Measurements from ENCODE around the gene CCL19.

The CCL19 gene

GRCh38 chr9:34693560-34693959 lies 2.5 kb upstream of the CCL19 start:
- DNase-seq, result no peak

- DNase-seq, result no peak
These were observed 850 bp upstream of the CCL19 start for GRCh38 chr9:34691936-34692315.

GRCh38 chr9:34689512-34689911 lies 1.6 kb downstream of the CCL19 start:
- DNase-seq, result no peak

DNA sequence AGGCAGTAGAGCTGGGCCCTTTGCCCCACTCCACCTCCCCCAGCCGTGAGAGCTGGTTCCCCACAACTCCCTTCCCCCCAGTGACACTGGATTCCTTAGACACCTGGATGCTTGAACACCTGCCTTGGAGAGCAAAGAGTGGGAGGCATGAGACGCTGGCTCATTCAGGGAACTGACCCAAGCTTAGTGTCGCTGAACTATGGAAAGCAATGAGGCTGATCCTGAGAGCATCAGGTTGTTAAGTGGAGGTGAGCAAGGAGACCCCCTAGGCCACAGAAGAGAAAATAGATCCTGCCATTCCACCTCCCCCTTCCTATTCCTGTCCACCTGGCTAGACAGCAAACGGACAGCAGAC lies 2.0 kb downstream of the CCL19 start:
- no peak for DNase-seq

- no peak for DNase-seq
These were observed 2.6 kb downstream of the CCL19 start for GRCh38 chr9:34688329-34689115.

DNA sequence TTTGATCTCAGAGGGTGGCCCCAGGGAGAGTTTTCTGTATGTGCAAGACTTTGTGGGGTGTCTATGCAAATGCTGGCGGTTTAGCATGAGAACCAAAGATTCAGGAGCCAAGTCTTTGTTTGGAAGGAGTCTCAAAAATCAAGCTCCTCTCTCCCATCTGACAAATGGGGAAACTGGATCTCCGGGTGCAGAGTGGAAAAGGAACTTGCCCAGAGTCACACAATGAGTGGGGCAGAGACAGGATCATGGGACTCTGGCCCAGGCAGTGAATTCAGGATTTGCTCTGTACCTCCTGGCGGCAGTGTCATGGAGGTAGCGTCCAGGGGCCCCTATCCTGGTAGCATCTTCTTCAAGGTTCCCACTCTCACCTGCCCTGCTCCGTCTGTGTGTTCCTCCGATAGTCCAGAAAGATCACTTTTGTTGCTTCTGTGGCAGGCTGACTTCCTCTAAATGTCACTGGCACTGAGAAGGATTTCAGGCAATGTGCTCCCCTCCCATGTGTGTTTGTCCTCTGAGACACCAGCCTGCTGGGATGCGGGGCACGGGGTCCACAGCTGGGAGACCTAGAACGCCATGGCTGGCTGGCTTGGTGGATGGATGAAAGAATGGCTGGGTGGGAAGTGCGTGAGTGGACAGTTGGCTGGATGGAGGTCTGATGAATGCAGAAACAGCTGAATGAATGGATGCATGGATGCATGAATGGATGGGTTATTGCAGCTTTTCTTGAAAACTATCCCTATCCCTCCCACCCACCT lies 3.6 kb downstream of the CCL19 start:
- no peak for DNase-seq

DNA sequence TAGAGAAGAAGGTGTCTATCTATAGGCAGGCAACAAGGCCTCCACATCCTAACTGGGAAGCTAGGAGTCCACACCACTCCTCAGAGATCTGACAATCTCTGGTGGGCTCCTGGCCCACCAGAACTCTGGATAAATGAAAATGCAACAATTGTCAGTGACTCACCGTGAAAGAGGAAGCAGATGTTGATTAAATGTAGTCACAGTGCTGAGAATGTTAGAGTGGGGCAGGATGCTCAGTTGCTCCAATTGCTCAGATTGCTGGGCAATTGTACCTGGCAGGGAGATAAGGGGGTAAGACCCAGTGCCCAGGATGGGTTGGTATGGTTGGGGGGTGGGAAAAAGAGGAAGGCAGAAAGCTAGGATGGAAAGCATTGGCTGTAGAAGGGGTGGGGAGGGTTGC lies 4.3 kb downstream of the CCL19 start:
- DNase-seq, result no peak

DNA sequence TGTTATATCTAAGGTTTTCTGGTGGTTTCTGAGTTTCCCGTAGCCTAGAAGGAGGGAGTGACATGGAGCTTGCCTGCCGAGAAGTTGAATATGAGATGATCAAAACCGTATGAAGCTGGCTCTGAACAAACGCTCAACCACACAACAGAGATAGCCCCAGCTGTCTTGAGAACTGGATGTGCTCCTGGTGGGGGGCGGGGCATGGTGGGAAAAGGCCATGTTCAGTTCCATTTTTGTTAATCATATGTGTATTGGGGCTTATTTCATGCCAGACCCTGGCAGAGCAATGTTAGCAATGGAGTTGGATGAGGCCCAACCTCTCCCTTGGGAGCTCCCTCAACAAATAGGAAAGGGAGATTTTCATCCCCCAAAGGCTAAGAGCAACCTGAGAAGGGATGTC lies 4.8 kb downstream of the CCL19 start:
- no peak for DNase-seq

DNA sequence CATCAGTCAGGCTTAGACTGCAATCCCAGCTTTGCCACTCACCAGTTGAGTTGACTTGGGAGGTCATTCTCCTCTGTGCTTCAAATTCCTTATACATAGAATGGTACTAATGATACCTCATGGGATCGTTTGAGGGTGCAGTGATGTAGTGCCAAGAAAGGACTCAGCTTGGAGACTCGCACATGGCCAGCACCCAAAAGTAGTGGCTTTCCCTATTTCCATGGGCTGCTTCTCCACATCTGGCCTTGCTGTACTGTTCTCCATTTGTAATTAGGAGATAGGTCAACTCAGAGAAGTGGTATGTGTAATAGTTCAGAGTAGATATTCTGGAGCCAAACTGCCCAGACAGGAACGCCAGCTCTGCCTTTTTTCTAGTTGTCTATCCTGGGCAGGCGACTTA lies 5.5 kb downstream of the CCL19 start:
- DNase-seq, result no peak

DNA sequence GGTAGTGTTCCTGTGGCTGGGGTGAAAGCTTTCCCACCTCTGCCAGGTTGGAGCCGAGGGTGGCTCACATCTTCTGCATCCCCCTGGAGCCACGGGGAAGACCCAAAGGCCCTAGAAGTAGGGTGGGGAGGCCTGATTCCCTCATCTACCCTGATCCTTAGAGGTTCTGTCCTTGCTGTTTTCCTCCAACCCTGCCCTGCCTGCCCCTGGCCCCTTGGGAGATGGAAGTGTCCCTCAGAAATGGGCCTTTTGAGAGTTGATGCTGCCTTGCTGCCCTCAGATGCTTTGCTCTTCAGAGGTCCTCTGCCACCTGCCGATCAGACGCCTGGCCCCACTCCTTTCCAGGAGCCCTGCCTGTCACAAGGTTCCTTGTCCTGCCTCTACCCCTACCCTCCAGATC lies 6.3 kb downstream of the CCL19 start:
- DNase-seq, result no peak

DNA sequence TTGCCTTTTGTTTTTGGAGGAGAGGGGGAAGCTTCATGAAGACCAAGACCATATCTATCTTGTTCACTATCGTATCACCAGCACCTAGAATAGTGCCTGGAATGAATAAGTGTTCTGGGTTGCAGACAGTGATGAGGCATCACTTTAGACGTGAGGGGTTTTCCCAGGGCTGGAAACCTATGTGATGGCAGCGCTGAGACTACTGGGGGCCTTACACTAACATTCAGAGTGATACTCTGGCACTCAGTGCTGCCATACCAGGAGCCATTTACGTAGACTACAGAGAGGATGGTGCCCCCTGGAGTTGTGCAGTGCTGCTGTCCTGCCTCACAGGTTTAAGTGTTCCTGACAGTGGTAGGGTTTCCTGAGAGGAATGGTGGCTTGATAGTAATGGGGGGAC lies 6.9 kb downstream of the CCL19 start:
- no peak for DNase-seq

DNA sequence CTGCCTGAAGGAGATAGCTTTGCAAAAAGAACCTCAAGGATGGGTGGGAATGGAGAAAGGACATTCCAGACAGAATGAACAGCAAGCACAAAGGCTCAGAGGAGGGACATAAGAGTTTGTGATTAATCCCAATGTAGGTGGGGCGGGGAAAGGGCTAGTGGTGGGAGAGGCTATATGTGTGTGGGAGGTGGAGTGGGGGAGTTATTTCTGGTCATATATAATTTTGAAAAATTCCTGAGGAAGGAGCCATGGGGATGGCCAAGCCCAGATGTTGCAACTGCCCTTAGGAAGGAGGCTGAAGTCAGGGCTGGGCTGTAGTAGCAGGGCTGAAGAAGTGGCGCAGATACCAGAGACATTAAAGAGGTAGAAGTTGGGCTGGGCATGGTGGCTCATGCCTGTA lies 15.2 kb downstream of the CCL19 start:
- DNase-seq, result no peak

DNA sequence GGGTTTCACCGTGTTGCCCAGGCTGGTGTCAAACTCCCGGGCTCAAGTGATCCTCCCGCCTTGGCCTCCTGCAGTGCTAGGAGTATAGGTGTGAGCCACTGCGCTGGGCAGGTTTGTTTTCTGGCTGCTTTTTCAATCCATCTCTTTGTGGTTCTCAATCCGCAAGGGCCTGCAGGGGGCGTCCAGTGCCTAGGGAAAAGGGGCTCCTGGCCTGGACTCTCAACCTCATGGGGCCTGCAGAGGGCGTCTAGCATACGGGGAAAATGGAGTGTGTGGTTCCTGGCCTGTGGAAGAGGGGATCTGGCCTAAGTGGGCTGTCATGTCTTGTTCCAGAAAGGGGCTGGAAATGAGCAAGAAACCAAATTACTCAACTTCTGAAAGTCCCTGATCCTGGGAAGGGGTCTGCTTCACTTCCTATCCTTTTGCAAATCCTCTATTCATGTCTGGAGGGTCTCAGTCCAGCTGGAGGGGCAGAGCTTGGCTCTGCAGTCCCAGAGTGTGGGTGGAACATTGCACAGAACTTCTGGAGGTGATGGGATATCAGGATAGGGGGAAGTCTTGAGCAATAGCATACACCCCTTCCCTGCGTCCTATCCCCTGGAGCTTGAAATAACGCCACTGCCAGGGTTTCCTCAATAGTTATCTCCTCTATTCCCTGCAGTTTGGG lies 15.9 kb downstream of the CCL19 start:
- DNase-seq, result peak; percentile 93

- DNase-seq, result no peak
These were observed 16.6 kb downstream of the CCL19 start for GRCh38 chr9:34674440-34674839.

DNA sequence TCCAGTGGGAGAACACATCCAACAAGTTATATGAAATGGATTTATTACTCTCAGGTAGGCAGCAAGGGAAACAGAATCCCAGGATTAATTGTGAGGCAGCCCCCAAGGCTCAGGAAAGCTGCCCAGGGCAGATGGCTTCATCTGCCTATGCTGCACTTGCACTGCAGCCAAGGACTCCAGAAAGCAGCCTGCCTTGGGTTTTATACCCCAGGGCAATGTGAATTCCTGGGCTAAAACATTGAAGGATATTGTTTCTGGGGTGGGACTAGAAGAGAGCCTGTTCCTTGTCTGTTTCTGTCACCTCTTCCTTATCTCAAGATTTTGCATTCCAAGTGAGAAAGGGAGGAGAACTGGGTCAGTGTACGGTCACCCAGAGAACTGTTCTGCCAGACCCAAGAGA lies 19.8 kb downstream of the CCL19 start:
- no peak for DNase-seq

- no peak for DNase-seq
These were observed 21.1 kb downstream of the CCL19 start for GRCh38 chr9:34669809-34670562.

GRCh38 chr9:34665381-34666250 lies 25.5 kb downstream of the CCL19 start:
- peak; percentile 97 for DNase-seq

- DNase-seq, result no peak
These were observed 26.1 kb downstream of the CCL19 start for GRCh38 chr9:34665067-34665380.

DNA sequence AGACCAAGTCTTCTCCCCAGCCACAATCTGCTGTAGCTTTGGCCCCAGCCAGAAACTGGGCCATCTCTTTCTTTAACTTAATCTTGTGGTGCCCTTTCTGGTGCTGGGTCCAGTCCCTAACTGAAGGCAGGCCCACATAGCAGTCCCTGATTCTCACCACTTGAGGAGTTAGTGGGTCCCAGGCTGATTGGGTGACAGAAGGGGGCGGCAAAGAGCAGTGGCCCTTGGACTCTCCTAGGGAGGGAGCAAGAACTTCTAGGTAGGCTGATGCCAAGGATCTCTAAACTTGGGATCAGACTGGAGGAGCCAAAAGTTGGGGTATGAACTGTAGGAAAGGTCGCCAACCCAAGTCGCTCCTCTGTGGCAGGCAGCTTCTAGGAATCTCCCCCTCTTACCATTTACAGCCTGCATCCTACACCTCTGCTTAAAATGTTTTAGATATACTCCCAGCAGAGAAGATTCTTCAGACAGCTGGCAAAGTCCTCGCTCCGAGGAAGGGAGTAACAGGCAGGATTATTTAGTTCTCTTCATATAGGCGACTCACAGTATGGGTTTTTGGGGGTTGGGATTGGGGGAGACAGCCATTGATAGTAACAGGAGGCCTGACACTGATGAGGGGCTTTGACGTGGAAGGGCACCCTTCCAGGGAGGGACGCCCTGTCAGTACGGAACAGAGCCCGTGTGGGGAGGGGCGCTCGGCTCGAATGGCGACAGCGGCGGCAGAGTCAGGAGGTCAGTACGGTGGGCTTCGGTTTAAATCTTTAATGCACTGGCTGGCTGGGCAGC lies 26.6 kb downstream of the CCL19 start:
- DNase-seq, result peak; percentile 92

GRCh38 chr9:34663303-34663605 lies 27.8 kb downstream of the CCL19 start:
- DNase-seq, result no peak

DNA sequence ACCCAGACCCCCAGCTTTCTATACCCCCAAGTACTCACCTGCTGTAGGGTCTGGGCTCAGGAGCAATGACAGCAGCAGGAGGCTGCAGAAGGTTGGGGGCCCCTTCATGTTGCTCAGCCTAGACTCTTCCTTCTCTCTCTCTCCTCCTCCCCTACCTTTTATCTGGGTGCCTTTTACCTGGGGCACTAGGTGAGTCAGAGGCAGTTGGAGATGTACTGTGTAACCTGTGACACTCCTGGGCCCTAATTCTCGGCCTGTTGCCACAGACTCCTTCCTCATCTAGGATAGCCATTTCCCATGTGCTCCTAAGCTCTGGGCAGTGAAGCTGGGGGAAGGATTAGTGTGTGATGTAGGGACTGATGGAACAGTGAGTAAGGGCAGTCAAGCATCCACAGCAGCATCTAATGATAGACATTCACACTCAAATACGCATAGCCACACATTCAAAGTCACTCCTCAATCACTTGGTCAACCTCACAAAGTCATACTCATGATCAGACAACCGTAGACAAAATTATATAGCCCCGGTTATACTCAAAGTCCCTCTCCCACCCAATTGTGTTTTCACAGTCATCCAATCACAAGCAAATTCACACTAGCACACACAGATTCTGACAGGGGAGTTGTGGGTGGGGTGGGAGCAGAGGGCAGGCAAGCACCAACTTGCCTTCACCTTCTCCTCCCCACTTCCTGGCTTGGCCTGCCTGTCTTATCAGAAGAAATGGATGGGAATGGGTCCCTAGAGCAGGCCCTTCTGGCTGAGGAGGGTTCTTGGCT lies 28.4 kb downstream of the CCL19 start, which contains the start of gene CCL27:
Gene CCL27, minus strand, starts transcription at position 132 of the 777 bp plus-strand sequence. Its CDS starts 24 bp downstream, at position 108.
- no peak for DNase-seq

Data from hematopoietic multipotent progenitor cell treated with erythropoietin and hydrocortisone succinate and interleukin-3 and kit ligand, for 6 days (in vitro differentiated cells).